Activated T-helper 1 cell treated with anti-CD3 and anti-CD28 coated beads, Interleukin-12 subunit alpha, Interleukin-12 subunit beta, Interleukin-2, Interleukin-4 antibody, amounts not matched to agents 30 ng/mL and 10 ng/mL and 1 ng/mL, durations not matched to agents 14 hours and 24 hours and 36 hours (primary cell): ENCODE results near the gene MIPOL1. TPM values are rescaled to one million over a fixed set of nuclear protein-coding genes. Genes with fewer than 3 reads are reported as not detected.
"Not testable (repeated sequence)": the region's sequence is repeated elsewhere in the genome, so short reads cannot be mapped to it uniquely, and the experiment has no call there.

Source experiments
- DNase-seq: peaks from one replicate; pipeline ENCODE4 v3.0.0; 2021; ENCODE audit warnings: low spot score
- H3K27ac Mint-ChIP-seq: one replicate; pipeline ENCODE4 v1.8.0; 2021; ENCODE audit warnings: mild to moderate bottlenecking, mixed read lengths
- H3K27me3 Mint-ChIP-seq: one replicate; pipeline ENCODE4 v1.8.0; 2022; ENCODE audit warnings: mild to moderate bottlenecking, moderate library complexity, mixed read lengths; ENCODE audit not compliant: insufficient read depth
- H3K36me3 Mint-ChIP-seq: one replicate; pipeline ENCODE4 v1.8.0; 2021; ENCODE audit warnings: low read depth, mixed read lengths
- H3K4me1 Mint-ChIP-seq: one replicate; pipeline ENCODE4 v1.8.0; 2021; ENCODE audit warnings: low read depth, mixed read lengths
- H3K4me3 Mint-ChIP-seq: one replicate; pipeline ENCODE4 v1.8.0; 2021; ENCODE audit warnings: mild to moderate bottlenecking, moderate library complexity, mixed read lengths
- H3K9me3 Mint-ChIP-seq: one replicate; pipeline ENCODE4 v1.8.0; 2021; ENCODE audit warnings: mixed read lengths
- intact Hi-C: fragments of 100-400 bp; cut with micrococcal nuclease; formaldehyde crosslinking; loops from one replicate; pipeline ENCODE4 v1.15.1; 2024
- total RNA-seq: library from RNA; stranded (reverse); gene quantifications from 2 replicates; pipeline ENCODE4 v1.2.3, GENCODE V29; 2022

Gene MIPOL1
- total RNA-seq, 1 donor from 2014 or later: not detected

DNA sequence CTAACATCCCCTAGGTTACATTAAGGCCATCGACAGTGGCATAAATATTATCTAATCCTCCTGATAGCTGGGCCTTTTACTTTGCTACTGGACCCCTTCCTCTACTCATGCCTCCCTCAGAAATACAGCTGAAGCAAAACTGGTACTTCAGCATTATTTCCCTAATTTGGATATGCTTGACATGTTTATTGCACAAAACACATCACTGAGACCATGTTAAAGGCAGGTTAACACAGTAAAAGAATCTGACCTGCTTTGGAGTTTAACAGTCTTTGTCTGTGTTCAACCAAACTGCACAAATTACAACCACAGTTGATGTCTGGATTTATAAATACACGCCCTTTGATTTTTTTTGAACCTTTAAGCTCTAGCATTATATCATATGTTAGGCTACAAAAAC is 240.7 kb downstream of the MIPOL1 start:
- Mint-ChIP-seq H3K27me3 (no peaks in the 10 kb centered on the region), H3K9me3 (peaks cover 6% of the 10 kb centered on the region), H3K4me3 (no peak overlapping the region), H3K27ac (no peak overlapping the region), H3K36me3 (no peaks in the 10 kb centered on the region), H3K4me1 (no peaks in the 10 kb centered on the region)
- DNase-seq: no peak
- intact Hi-C loops: no loop called here

DNA sequence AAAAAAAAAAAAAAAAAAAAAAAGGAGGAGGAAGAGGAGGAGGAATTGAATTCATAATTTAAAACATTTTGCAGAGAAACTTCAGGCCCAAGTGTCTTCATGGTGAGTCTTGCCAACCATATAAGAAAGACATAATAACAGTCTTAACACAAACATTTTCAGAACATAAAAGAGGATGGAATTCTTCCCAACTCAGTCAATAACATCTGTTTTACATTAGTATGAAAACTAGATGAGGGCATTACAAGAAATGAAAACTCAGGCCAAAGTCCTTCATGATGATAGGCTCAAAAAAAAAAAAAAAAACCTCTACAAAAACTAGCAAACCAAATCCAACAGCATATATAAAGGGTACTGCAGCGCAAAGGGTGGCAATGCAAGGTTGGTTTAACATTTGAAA is 245.7 kb downstream of the MIPOL1 start:
- Mint-ChIP-seq H3K27ac (no peak overlapping the region), H3K36me3 (no peaks in the 10 kb centered on the region), H3K27me3 (no peaks in the 10 kb centered on the region), H3K4me3 (no peak overlapping the region), H3K9me3 (peaks cover 6% of the 10 kb centered on the region), H3K4me1 (no peaks in the 10 kb centered on the region)
- intact Hi-C loops: no loop called here
- no peak for DNase-seq

DNA sequence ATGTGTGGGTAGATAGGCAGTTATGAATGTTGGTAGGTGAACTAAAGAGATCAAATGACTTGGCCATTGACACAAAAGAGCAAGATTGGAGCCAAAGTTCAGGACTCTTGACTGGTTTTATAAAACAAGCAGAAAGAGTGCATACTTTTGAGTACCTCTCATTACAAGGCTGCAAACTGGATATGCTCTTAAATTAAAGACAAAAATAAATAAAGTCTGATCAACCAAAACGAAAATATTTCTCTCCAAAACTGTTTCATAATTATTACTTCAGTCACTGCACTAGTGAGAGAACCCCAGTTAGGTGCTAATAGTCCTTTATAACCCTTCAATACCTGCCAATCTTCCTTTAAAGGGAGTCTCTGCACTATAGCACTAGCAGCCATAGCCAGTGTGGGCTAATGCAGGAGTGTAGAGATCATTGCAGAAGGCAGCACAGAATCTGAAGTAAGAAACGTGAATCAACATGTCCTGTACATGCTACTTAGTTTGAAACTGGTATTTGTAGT is 250.2 kb downstream of the MIPOL1 start:
- no peaks in the 10 kb centered on the region for H3K27me3 Mint-ChIP-seq
- no peak overlapping the region for H3K4me3 Mint-ChIP-seq
- intact Hi-C loops: no loop called here
- no peaks in the 10 kb centered on the region for H3K9me3 Mint-ChIP-seq
- no peaks in the 10 kb centered on the region for H3K36me3 Mint-ChIP-seq
- H3K27ac Mint-ChIP-seq: no peak overlapping the region
- H3K4me1 Mint-ChIP-seq: no peaks in the 10 kb centered on the region
- no peak for DNase-seq

DNA sequence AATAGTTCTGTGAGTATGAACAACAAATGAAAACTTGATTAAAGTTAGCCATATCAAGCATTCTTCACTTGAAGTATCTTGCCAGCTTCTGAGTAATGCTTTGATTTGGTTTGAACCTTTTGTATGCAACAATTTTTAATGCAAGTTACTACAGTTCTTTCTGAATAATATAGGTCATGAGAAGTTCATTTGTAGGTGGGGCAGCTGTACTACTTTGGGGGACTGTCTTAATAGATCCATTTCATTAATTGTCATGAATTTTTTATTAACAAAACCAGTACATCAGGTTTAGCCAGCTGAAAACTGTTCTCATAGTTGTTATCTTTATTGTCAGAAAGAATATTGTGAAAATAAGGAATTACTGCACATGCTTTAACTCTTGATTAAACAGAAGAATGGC is 254.6 kb downstream of the MIPOL1 start:
- H3K27ac Mint-ChIP-seq: no peak overlapping the region
- no peaks in the 10 kb centered on the region for H3K27me3 Mint-ChIP-seq
- no peak overlapping the region for H3K4me3 Mint-ChIP-seq
- no peaks in the 10 kb centered on the region for H3K36me3 Mint-ChIP-seq
- H3K4me1 Mint-ChIP-seq: no peaks in the 10 kb centered on the region
- H3K9me3 Mint-ChIP-seq: peaks cover 4% of the 10 kb centered on the region
- no peak for DNase-seq
- intact Hi-C loops: no loop called here

DNA sequence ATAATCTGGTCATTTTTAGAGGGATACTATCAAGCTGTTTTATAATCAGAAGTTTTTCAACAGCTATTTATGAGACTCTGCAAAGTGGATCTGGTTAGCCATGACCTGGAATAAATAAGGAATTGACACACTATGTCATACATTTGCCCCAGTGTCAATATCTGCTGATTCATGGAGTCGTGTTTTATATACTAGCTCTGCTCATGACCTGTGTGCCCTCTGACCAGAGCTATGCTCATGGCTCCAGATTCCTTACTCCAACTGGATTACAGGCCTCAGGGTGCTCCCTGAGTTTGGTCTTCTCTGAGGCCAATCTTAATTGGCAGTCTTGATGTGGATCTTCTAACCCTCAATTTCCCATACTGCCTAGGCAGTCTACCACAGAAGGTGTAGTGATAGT is 256.2 kb downstream of the MIPOL1 start:
- DNase-seq: no peak
- Mint-ChIP-seq H3K4me3 (no peak overlapping the region), H3K9me3 (peaks cover 7% of the 10 kb centered on the region), H3K27ac (no peak overlapping the region), H3K4me1 (no peaks in the 10 kb centered on the region), H3K27me3 (no peaks in the 10 kb centered on the region), H3K36me3 (no peaks in the 10 kb centered on the region)
- intact Hi-C loops: no loop called here

DNA sequence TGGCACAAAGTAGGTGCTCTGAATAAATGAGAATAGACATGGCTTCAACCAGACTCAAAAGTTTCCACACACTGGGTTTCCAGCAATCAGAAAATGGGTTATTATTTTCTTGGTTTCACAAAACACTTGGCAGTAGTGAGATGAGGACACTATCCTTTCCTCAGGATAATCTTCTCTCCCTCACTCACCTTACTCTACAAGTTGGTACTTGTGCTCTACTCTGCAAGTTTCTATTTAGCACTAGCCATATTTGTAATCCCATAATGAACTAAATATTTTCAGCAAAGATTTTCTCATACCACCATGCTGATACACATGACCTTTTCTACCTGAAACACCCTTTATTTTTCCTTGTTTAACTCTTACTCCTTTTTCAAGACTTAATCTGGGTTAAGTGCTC is 259.6 kb downstream of the MIPOL1 start:
- intact Hi-C loops: no loop called here
- no peak overlapping the region for H3K4me3 Mint-ChIP-seq
- no peak for DNase-seq

DNA sequence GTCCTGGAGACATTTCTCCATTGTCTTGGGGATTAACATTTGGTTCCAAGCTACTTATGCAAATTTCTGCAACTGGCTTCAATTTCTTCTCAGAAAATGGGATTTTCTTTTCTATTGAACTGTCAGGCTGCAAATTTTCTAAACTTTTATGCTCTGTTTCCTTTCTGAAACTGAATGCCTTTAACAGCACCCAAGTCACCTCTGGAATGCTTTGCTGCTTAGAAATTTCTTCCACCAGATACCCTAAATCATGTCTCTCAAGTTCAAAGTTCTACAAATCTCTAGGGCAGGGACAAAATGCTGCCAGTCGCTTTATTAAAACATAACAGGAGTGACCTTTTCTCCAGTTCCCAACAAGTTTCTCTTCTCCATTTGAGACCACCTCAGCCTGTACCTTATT is 264.7 kb downstream of the MIPOL1 start:
- H3K4me1 Mint-ChIP-seq, H3K4me3 Mint-ChIP-seq, H3K36me3 Mint-ChIP-seq, intact Hi-C loops, H3K27ac Mint-ChIP-seq, H3K27me3 Mint-ChIP-seq, DNase-seq: not testable (repeated sequence)
- peaks cover 40% of the 10 kb centered on the region for H3K9me3 Mint-ChIP-seq

More for the DNA sequence above, 259.6 kb downstream of the MIPOL1 start:
- Mint-ChIP-seq H3K27ac (no peak overlapping the region), H3K4me1 (no peaks in the 10 kb centered on the region), H3K27me3 (no peaks in the 10 kb centered on the region), H3K36me3 (no peaks in the 10 kb centered on the region), H3K9me3 (peaks cover 26% of the 10 kb centered on the region)

DNA sequence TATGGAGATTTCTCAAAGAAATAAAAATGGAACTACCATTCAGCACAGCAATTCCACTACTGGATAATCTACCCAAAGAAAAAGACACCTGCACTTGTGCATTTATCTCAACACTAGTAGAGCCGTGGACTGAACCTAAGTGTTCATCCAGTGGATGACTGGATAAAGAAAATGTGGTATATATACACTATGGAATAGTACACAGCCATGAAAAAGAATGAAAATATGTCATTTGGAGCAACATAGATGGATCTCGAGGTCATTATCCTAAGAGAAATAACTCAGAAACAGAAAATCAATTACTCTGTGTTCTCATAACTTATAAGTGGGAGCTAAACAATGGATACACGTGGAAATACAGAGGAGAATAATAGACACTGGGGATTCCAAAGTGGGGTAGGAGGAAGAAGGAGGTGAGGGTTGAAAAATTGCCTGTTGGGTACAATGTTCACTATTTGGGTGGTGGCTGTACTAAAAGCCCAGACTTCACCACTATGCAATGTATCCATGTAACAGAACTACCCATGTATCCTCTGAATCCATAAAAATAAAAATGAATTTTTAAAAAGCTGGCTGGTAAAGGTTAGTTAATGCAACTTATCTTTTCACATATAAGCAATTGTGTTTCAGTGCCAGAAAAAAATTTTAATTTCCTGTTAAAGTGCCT is 266.6 kb downstream of the MIPOL1 start:
- Mint-ChIP-seq H3K27ac (no peak overlapping the region), H3K36me3 (no peaks in the 10 kb centered on the region), H3K9me3 (peaks cover 43% of the 10 kb centered on the region), H3K4me1 (no peaks in the 10 kb centered on the region), H3K27me3 (no peaks in the 10 kb centered on the region), H3K4me3 (no peak overlapping the region)
- DNase-seq: no peak
- intact Hi-C loops: no loop called here

DNA sequence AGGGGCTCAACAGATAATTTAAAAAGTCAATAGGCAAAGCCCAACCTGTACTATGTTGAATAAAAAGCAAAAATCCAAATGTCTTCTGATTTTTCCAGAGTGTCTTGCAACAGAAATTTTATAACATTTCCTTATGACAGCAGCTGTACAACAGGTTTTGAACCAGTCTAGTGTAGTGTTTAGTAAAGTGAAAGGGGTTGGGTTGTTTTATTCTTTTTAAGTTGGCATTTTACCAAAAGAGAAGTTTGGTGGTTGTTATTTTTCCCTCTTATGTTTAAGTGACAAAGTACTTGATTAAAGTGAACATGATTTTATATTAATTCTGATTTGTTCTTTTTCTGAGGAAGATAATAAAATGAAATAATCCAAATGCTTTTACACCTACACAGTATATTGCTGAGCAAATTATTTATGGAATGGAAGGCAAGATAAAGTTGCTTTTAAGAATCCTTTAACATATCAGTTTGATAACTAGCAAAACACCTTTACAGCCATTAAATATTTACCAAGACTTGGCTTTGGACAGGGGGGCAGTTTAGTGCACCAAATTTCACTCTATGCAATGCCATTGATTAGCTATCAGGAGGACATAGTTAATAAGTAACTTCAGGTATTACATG is 268.4 kb downstream of the MIPOL1 start:
- intact Hi-C loops: no loop called here
- no peak for DNase-seq
- Mint-ChIP-seq H3K4me3 (no peak overlapping the region), H3K36me3 (no peaks in the 10 kb centered on the region), H3K9me3 (peaks cover 34% of the 10 kb centered on the region), H3K27me3 (no peaks in the 10 kb centered on the region), H3K4me1 (no peaks in the 10 kb centered on the region), H3K27ac (no peak overlapping the region)

DNA sequence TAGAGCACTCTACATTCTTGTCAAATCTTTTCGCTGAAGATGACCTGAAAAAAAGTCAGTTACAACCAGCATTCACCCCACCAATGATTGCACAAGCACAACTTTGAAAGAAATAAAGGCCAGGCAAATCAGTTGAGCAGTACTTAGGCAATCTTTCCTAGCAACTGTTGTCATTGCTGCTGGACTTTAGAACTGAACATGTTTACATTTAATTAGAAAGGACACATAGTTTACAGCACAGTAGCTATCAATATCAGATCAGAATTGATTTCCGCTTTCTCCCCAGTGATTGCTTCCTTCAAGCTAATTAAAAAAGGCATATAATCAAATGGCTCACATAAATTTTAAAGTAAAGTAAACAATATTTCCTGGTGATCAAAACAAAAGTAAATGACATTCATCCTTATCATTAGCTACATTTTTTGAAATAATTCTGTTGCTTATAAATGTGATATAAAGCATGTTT is 268.9 kb downstream of the MIPOL1 start:
- intact Hi-C loops: no loop called here
- DNase-seq: no peak
- Mint-ChIP-seq H3K4me3 (no peak overlapping the region), H3K27ac (no peak overlapping the region), H3K36me3 (no peaks in the 10 kb centered on the region), H3K27me3 (no peaks in the 10 kb centered on the region), H3K9me3 (peaks cover 29% of the 10 kb centered on the region), H3K4me1 (no peaks in the 10 kb centered on the region)

DNA sequence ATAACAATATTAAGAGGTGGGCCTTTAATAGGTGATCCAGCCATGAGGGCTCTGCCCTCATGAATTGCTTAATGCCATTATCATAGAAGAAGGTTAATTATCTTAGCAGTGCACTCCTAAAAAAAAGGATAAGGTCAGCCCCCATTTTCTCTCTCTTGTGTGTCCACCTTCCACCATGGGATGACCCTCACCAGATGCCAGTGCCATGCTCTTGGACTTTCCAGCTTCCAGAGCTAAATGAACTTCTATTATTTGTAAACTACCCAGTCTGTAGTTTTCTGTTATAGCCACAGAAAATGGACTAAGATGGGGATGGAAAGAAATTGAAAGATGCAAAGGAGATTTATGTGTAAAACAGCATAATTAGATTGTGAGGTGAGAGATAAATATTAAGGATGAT is 271.9 kb downstream of the MIPOL1 start:
- no peaks in the 10 kb centered on the region for H3K4me1 Mint-ChIP-seq
- no peak for DNase-seq
- intact Hi-C loops: no loop called here
- no peaks in the 10 kb centered on the region for H3K36me3 Mint-ChIP-seq
- no peak overlapping the region for H3K27ac Mint-ChIP-seq
- no peak overlapping the region for H3K4me3 Mint-ChIP-seq
- peaks cover 9% of the 10 kb centered on the region for H3K9me3 Mint-ChIP-seq
- H3K27me3 Mint-ChIP-seq: no peaks in the 10 kb centered on the region

DNA sequence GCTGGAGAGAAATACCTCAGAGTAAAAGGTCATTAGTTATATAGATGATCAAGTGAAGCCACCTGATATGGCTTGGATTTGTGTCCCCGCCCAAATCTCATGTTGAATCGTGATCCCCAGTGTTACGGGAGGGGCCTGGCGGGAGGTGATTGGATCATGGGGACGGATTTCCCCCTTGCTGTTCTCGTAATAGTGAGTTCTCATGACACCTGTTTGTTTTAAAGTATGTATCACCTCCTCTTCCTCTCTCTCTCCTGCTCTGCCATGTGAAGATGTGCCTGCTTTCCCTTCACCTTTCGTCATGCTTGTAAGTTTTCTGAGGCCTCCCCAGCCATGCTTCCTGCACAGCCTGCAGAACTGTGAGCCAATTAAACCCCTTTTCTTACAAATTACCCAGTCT is 272.5 kb downstream of the MIPOL1 start:
- Mint-ChIP-seq H3K4me1 (no peaks in the 10 kb centered on the region), H3K27me3 (no peaks in the 10 kb centered on the region), H3K36me3 (no peaks in the 10 kb centered on the region), H3K27ac (no peak overlapping the region), H3K9me3 (peaks cover 9% of the 10 kb centered on the region), H3K4me3 (no peak overlapping the region)
- DNase-seq: no peak
- intact Hi-C loops: no loop called here

DNA sequence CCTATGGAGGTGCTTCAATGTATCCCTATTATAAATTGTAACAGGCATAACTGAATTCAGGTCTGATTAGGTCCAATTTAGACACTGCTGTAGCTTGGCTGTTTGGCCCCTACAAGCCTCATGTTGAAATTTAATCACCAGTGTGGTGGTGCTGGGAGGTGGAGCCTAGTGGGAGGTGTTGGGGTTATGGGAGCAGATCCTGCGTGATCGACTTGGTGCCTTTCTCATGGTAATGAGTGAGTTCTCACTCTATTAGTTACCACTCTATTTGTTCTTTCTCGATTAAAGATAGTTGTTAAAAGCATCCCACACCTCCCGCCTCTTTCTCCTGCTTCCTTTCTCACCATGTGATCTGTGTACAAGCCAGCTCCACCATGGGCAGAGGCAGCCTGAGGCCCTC is 275.2 kb downstream of the MIPOL1 start:
- no peak overlapping the region for H3K4me3 Mint-ChIP-seq
- H3K4me1 Mint-ChIP-seq: no peaks in the 10 kb centered on the region
- intact Hi-C loops: no loop called here

More for the DNA sequence above, 275.2 kb downstream of the MIPOL1 start:
- Mint-ChIP-seq H3K9me3 (peaks cover 11% of the 10 kb centered on the region), H3K36me3 (no peaks in the 10 kb centered on the region), H3K27me3 (no peaks in the 10 kb centered on the region), H3K27ac (no peak overlapping the region)
- no peak for DNase-seq
